Fibroblast of skin of right biceps (primary cell): ENCODE results near the gene FBXO41.
A peak's percentile ranks its signal among the peaks of the same experiment; 100 is the strongest.

Source experiments
- DNase-seq: peaks from one replicate; pipeline ENCODE4 v3.0.0-alpha.2; 2013

The FBXO41 gene

GRCh38 chr2:73208258-73208657 lies 76.0 kb downstream of the FBXO41 start:
- no peak for DNase-seq

DNA sequence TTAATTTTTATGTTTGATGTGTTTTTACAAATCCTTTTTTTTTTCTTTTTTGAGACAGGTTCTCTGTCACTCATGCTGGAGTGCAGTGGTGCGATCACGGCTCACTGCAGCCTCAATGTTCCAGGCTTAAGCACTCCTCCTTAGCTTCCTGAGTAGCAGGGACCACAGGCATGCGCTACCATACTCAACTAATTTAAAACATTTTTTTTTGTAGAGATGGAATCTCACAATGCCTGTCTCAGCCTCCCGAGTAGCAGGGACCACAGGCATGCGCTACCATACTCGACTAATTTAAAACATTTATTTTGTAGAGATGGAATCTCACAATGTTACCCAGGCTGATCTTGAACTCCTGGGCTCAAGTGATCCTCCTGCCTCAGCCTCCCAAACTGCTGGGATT lies 78.7 kb downstream of the FBXO41 start:
- DNase-seq, result peak; percentile 70
